ENCODE data around the gene LRBA.
"Not testable (repeated sequence)": the region's sequence is repeated elsewhere in the genome, so short reads cannot be mapped to it uniquely, and the experiment has no call there.

The LRBA gene

GRCh38 chr4:150395872-150396271 lies 619.2 kb downstream of the LRBA start:
- no peak for ATAC-seq
- no peak overlapping the region for H3K27ac Mint-ChIP-seq

GRCh38 chr4:150394046-150394445 lies 621.0 kb downstream of the LRBA start:
- H3K9me3 Mint-ChIP-seq, result peaks cover 10% of the 10 kb centered on the region
- H3K27me3 Mint-ChIP-seq, result no peaks in the 10 kb centered on the region
- H3K36me3 Mint-ChIP-seq, result peaks cover 49% of the 10 kb centered on the region
- no peaks in the 10 kb centered on the region for H3K4me1 Mint-ChIP-seq
- H3K27ac Mint-ChIP-seq, result no peak overlapping the region
- no peak overlapping the region for H3K4me3 Mint-ChIP-seq
- no peak for ATAC-seq

More at GRCh38 chr4:150395872-150396271, 619.2 kb downstream of the LRBA start:
- Mint-ChIP-seq H3K9me3 (peaks cover 10% of the 10 kb centered on the region), H3K4me1 (no peaks in the 10 kb centered on the region), H3K27me3 (no peaks in the 10 kb centered on the region), H3K36me3 (peaks cover 54% of the 10 kb centered on the region), H3K4me3 (no peak overlapping the region)

GRCh38 chr4:150391052-150391451 lies 624.0 kb downstream of the LRBA start:
- no peak for ATAC-seq
- H3K4me1 Mint-ChIP-seq, result peaks cover 4% of the 10 kb centered on the region
- no peak overlapping the region for H3K27ac Mint-ChIP-seq
- peaks cover 54% of the 10 kb centered on the region for H3K36me3 Mint-ChIP-seq
- H3K4me3 Mint-ChIP-seq, result no peak overlapping the region
- H3K27me3 Mint-ChIP-seq, result no peaks in the 10 kb centered on the region
- peaks cover 7% of the 10 kb centered on the region for H3K9me3 Mint-ChIP-seq

GRCh38 chr4:150390531-150390910 lies 624.6 kb downstream of the LRBA start:
- Mint-ChIP-seq H3K36me3 (peaks cover 49% of the 10 kb centered on the region), H3K4me3 (no peak overlapping the region), H3K9me3 (peaks cover 7% of the 10 kb centered on the region), H3K4me1 (peaks cover 4% of the 10 kb centered on the region), H3K27ac (no peak overlapping the region), H3K27me3 (no peaks in the 10 kb centered on the region)
- ATAC-seq, result no peak

- Mint-ChIP-seq H3K9me3 (peaks cover 2% of the 10 kb centered on the region), H3K4me3 (no peak overlapping the region), H3K4me1 (peaks cover 4% of the 10 kb centered on the region), H3K36me3 (peaks cover 44% of the 10 kb centered on the region), H3K27me3 (no peaks in the 10 kb centered on the region), H3K27ac (no peak overlapping the region)
- ATAC-seq, result no peak
Measured at GRCh38 chr4:150389896-150390530, 625.1 kb downstream of the LRBA start.

GRCh38 chr4:150387981-150388380 lies 627.1 kb downstream of the LRBA start:
- no peak for ATAC-seq
- Mint-ChIP-seq H3K9me3 (peaks cover 2% of the 10 kb centered on the region), H3K27me3 (no peaks in the 10 kb centered on the region), H3K27ac (no peak overlapping the region), H3K4me3 (no peak overlapping the region), H3K4me1 (peaks cover 4% of the 10 kb centered on the region), H3K36me3 (peaks cover 40% of the 10 kb centered on the region)

GRCh38 chr4:150386415-150386814 lies 628.7 kb downstream of the LRBA start:
- peaks cover 27% of the 10 kb centered on the region for H3K36me3 Mint-ChIP-seq
- not testable (repeated sequence) for H3K4me3 Mint-ChIP-seq, ATAC-seq, H3K27me3 Mint-ChIP-seq, H3K9me3 Mint-ChIP-seq, H3K4me1 Mint-ChIP-seq, H3K27ac Mint-ChIP-seq

- no peak for ATAC-seq
- H3K27ac Mint-ChIP-seq, result no peak overlapping the region
- no peak overlapping the region for H3K4me3 Mint-ChIP-seq
- peaks cover 22% of the 10 kb centered on the region for H3K36me3 Mint-ChIP-seq
- H3K9me3 Mint-ChIP-seq, result no peaks in the 10 kb centered on the region
- H3K4me1 Mint-ChIP-seq, result peaks cover 4% of the 10 kb centered on the region
- no peaks in the 10 kb centered on the region for H3K27me3 Mint-ChIP-seq
Measured at GRCh38 chr4:150385606-150386005, 629.5 kb downstream of the LRBA start.

GRCh38 chr4:150384249-150384648 lies 630.8 kb downstream of the LRBA start:
- peaks cover 18% of the 10 kb centered on the region for H3K36me3 Mint-ChIP-seq
- no peaks in the 10 kb centered on the region for H3K27me3 Mint-ChIP-seq
- ATAC-seq, result no peak
- no peak overlapping the region for H3K4me3 Mint-ChIP-seq
- H3K9me3 Mint-ChIP-seq, result no peaks in the 10 kb centered on the region
- H3K27ac Mint-ChIP-seq, result no peak overlapping the region
- peaks cover 4% of the 10 kb centered on the region for H3K4me1 Mint-ChIP-seq

GRCh38 chr4:150382028-150382427 lies 633.1 kb downstream of the LRBA start:
- no peak for ATAC-seq
- Mint-ChIP-seq H3K9me3 (no peaks in the 10 kb centered on the region), H3K27ac (no peak overlapping the region), H3K27me3 (no peaks in the 10 kb centered on the region), H3K4me3 (no peak overlapping the region), H3K4me1 (no peaks in the 10 kb centered on the region), H3K36me3 (peaks cover 11% of the 10 kb centered on the region)

- no peaks in the 10 kb centered on the region for H3K27me3 Mint-ChIP-seq
- H3K4me1 Mint-ChIP-seq, result no peaks in the 10 kb centered on the region
- H3K9me3 Mint-ChIP-seq, result no peaks in the 10 kb centered on the region
- no peak overlapping the region for H3K4me3 Mint-ChIP-seq
- no peak for ATAC-seq
- H3K27ac Mint-ChIP-seq, result no peak overlapping the region
- H3K36me3 Mint-ChIP-seq, result peaks cover 11% of the 10 kb centered on the region
Measured at GRCh38 chr4:150381609-150382008, 633.5 kb downstream of the LRBA start.

GRCh38 chr4:150381036-150381435 lies 634.0 kb downstream of the LRBA start:
- no peak overlapping the region for H3K4me3 Mint-ChIP-seq
- H3K9me3 Mint-ChIP-seq, result no peaks in the 10 kb centered on the region
- no peak overlapping the region for H3K27ac Mint-ChIP-seq
- no peaks in the 10 kb centered on the region for H3K27me3 Mint-ChIP-seq
- ATAC-seq, result no peak
- H3K36me3 Mint-ChIP-seq, result peaks cover 11% of the 10 kb centered on the region
- no peaks in the 10 kb centered on the region for H3K4me1 Mint-ChIP-seq

- H3K4me1 Mint-ChIP-seq, result no peaks in the 10 kb centered on the region
- H3K27ac Mint-ChIP-seq, result no peak overlapping the region
- H3K27me3 Mint-ChIP-seq, result no peaks in the 10 kb centered on the region
- H3K9me3 Mint-ChIP-seq, result no peaks in the 10 kb centered on the region
- ATAC-seq, result no peak
- H3K4me3 Mint-ChIP-seq, result no peak overlapping the region
- H3K36me3 Mint-ChIP-seq, result peaks cover 23% of the 10 kb centered on the region
Measured at GRCh38 chr4:150379454-150379853, 635.6 kb downstream of the LRBA start.

- H3K36me3 Mint-ChIP-seq, result peaks cover 29% of the 10 kb centered on the region
- no peak for ATAC-seq
- no peaks in the 10 kb centered on the region for H3K9me3 Mint-ChIP-seq
- no peaks in the 10 kb centered on the region for H3K27me3 Mint-ChIP-seq
- no peaks in the 10 kb centered on the region for H3K4me1 Mint-ChIP-seq
- no peak overlapping the region for H3K27ac Mint-ChIP-seq
- H3K4me3 Mint-ChIP-seq, result no peak overlapping the region
Measured at GRCh38 chr4:150375025-150375424, 640.1 kb downstream of the LRBA start.

GRCh38 chr4:150371869-150372268 lies 643.2 kb downstream of the LRBA start:
- ATAC-seq, result no peak
- Mint-ChIP-seq H3K4me3 (no peak overlapping the region), H3K27me3 (no peaks in the 10 kb centered on the region), H3K4me1 (no peaks in the 10 kb centered on the region), H3K27ac (no peak overlapping the region), H3K9me3 (no peaks in the 10 kb centered on the region), H3K36me3 (peaks cover 24% of the 10 kb centered on the region)

- no peak overlapping the region for H3K27ac Mint-ChIP-seq
- H3K9me3 Mint-ChIP-seq, result no peaks in the 10 kb centered on the region
- peaks cover 5% of the 10 kb centered on the region for H3K4me1 Mint-ChIP-seq
- H3K27me3 Mint-ChIP-seq, result no peaks in the 10 kb centered on the region
- ATAC-seq, result no peak
- H3K4me3 Mint-ChIP-seq, result no peak overlapping the region
- H3K36me3 Mint-ChIP-seq, result peaks cover 14% of the 10 kb centered on the region
Measured at GRCh38 chr4:150369434-150370380, 645.4 kb downstream of the LRBA start.
